ENCODE measurements around the gene PKD1L1.
"Not testable (repeated sequence)": the region's sequence is repeated elsewhere in the genome, so short reads cannot be mapped to it uniquely, and the experiment has no call there.

The PKD1L1 gene

DNA sequence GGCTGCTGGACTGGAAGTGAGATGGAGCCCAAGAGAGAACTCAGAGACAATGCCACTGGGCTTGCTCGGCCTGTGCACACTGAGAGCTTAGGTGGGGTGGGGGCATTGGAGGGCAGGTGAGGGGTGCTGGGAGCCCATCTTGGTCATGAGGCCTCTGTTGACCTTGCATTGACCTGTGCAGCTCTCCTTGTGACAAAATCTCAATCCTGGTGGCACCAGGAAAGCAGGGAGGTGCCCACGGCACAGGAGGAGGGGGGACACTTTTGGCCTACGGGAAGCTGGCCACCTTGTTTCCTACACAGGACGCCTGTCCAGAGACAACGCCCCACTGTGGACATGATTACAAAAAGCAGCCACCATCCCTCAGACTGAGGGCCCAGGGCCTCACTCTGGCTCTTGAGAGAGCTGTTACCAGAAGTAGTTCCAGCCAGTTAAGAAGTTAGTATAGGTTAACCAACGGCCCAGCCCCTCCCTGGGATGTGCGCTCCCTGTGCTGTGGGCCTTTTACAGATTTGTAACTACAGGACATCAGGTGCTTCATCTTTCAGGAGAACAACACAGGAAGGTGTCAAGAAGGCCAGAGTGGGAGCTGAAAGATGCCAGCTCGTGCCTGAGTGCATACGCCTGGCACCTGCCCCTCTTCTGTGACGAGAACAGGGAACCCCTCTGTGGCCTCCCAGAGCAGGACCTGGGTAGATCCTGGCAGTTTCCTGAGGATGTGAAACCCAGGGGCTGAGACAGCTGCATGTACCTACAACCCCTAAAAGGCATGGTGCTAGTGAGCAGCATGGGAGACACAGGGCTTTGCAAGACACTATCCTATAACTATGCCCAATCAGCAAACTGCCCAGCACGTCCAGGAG, 10.3 kb downstream of the PKD1L1 start:
- no peak for DNase-seq (ENCODE audit: low read depth in 2 of 2)

DNA sequence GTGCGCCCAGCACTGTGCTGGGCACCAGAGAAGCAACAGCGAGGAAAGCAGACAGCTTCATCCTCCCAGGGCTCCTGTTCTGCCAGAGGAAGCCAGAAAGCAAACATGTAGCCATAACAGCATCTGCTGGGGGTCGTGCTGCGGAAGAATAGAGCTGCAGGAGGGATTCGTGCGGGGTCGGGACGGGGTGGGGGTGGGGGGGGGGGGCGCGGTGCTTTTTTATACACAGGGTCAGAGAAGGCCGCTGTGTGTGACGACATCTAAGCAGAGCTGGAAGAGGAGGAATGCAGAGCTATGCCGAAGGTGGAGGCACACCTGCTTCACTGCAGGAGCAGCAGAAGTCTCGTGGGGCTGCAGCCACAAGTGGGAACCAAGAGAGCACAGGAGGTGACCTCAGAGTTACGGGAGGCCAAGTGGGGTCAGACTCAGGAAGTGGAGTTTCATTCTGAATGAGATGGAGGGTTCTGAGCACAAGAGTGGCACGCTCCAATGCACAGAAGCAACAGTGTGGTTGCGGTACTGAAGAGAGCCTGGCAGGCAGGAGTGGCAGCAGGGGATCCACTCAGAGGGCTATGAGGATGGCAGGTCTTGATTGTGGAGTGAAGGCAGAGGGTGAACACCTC, 11.1 kb downstream of the PKD1L1 start:
- DNase-seq (ENCODE audit: low read depth in 2 of 2), result no peak

DNA sequence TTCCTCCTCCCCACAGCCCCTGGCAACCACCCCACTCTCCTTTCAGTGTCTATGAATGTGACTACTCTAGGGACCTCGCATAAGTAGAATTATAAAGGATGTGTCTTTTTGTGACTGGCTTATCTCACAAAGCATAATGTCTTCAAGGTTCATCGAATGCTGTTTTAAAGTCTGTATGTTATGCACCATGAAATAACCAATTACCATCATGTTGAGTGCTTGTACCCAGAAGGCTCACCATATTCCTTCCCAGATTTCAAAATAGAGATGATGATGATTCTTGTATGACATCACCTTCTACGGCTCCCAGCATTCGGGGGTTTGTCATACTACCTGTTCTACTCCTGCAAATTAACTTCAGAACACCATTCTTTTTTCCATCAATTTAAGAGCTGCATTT, 11.9 kb downstream of the PKD1L1 start:
- no peak for DNase-seq (ENCODE audit: low read depth in 2 of 2)

DNA sequence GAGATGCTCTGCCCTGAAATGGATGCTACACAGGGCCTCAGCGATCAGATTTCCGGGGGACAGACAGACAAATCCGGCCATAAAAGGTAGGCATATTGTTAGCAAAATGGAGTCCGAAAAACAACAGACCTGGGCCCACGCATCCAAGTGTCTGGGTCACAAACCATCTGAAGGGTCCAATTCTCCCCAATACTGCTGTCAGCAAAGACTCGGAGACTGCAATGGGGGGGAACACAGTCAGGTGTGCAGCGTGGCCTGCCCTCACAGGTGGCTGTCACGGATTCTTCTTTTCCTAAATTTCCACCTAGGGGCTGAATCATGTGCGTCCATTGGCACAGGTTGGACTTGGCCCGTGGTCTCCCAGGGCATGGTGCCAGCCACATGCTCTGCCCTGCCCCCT, 12.9 kb downstream of the PKD1L1 start:
- no peak for DNase-seq (ENCODE audit: low read depth in 2 of 2)

DNA sequence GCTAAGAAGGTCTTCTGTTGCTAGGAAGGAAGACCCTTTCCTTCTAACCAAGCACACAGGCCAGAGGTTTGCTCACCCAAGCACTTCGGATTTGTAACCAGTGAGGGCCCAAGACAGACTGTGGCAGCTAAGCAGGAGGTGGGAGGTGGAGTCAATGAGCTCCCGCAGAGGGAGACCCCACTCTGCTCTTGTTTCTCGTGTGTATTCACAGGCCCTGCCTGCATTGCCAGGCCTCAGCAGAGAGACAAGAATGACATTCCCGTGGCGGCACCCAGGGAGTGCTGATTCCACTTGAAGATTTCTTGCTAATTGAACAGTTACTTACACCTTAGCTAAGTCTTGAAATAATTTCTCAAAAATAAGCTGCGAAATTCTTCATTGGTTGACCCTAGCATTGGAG, 13.4 kb downstream of the PKD1L1 start:
- DNase-seq (ENCODE audit: low read depth in 2 of 2), result no peak

DNA sequence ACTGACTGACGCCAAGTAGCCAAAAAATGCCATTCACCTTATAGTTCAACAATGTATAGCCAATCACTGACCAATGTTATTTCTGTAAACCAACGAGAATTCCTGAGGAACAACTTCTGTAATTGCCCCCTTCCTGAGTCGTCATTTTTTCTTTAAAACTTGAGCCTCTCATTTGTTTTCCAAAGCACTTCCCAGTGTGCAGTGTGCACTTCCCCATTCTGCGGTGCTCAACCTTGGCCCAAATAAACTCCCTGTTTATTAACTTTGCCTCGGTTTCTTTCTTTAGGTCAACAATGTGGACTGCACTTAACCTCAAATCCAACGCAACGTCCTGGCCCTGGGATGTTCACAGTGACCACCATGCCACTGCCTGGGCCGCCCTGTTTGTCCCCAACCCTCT, 15.1 kb downstream of the PKD1L1 start:
- no peak for DNase-seq (ENCODE audit: low read depth in 2 of 2)

DNA sequence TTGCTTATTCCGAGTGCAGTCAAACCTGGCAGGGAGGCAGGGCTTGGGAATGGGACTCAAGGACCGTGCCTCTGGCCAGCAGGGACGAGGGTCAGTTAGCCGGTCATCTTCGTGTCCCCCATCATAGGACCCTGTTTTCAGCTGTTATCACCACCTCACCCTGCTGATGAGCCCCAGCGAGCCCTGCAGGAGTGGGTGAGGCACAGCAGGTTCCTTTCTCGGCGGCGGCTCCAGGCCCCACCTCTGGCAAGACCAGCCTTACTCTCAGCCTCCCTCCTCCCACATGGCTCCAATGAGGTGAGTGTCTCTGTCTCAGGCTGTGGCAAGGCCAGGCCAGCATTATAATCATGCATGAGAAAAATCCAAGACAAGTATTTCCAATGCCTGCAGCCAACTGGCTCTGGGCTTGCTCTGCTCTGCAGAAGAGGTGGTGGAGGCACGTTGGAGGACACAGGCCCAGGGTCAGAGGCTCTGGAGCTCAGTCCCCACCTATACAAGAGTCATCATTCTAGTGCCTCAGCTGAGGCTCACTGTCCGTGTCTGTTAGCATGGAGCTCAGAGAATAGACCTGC, 15.7 kb downstream of the PKD1L1 start:
- no peak for DNase-seq (ENCODE audit: low read depth in 2 of 2)

DNA sequence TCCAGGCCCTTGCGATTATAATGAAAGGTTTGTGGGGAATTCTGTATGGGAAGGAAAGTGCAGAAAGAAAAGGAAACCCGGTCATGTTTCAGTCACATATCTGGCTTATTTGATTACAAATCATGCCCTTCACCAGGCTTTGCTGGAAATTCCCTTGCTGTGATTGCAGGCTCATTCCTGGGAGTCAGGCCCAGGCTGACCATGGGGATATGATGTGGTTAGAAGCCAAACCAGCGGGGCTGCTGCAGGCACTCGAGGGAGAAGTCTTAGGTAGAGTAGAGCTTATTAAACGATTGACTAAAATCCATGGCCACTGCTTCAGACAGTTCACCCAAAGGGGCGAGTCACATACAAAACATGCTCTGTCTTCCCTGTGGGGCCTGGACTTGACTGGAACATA, 16.2 kb downstream of the PKD1L1 start:
- DNase-seq (ENCODE audit: low read depth in 2 of 2), result no peak

DNA sequence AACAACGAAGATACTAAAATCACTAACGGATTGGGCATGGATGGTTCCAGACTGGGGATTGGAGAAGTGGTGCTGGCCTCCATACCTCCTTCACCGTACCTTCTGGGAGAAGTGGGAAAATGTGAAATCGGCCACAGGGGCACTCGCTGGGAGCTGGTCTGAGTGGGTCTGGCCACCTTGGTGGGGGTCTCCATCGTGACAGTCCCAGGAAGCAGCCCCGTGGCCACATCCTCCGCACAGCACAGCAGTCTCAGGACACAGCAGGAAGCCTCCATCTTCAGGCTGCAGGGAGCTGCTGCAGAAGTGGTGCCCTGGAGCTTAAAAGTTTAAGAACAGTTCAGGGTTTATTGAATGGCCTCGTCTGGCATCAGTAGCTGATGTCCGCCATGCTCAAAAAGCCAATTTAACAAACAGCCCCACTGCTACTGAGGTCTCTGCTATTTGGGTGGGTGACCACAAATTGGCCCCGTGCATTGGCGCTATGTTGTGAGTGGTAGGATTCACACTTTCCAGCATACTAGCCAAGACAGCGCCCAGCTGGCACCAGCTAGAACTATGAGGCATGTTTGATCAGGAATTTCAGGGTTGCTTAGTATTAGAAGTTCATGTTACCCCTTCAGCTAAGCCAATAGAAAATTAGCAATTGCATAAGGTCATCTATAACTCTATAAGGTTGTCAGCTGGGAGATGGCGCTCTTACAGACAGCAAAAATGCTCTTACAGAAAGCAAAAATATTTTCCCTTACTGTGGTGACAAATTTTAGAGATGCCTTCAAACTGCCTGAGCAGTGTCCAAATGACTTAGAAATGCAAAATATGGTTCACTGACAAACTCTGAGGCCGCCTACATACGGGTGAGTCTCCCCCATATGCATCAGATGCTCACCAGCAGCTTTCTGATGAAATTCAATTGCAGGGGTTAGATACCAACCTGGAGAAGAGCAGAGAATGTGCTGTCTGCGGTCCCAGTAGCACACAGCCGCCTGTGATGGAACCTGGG, 17.0 kb downstream of the PKD1L1 start:
- DNase-seq (ENCODE audit: low read depth in 2 of 2), result no peak

DNA sequence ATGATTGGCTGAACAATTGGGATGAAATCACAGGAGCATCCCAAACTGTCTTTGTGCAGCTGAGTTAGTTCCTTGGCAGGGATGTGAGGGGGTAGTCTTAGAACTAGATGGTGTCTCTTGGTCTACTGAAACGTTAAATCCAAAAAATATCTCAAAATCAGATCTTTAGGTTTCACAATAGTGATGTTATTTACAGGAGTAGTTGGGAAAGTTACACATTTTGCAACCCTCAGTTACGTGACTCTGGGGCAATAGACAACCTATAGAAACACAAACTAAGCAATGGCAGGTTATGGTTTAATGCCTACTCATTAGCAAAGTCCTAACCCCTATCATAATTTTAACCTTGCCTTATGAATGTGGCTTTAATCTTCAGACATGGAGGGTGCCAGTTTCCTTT, 24.0 kb downstream of the PKD1L1 start:
- no peak for DNase-seq (ENCODE audit: low read depth in 2 of 2)

DNA sequence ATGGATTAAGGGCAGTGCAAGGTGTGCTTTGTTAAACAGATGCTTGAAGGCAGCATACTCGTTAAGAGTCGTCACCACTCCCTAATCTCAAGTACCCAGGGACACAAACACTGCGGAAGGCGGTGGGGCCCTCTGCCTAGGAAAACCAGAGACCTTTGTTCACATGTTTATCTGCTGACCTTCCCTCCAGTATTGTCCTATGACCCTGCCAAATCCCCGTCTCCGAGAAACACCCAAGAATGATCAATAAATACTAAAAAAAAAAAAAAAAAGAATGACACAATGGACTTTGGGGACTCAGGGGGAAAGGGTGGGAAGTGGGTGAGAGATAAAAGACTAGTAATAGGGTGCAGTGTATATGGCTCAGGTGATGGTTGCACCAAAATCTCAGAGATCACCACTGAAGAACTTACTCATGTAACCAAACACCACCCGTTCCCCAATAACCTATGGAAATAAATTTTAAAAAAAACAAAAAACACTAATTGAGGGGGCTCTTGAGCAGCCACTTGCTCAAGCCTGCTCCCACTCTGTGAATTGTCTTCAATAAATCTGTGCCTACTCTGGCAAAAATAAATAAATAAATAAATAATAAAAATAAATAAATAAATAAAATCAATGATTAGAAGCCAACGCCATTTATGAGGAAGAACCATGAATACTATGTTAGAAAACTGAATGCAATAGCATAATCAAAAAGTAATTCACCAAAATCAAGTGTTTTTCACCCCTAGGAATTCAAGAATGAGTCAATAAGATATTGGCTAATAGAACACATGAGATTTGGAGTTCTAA, 25.0 kb downstream of the PKD1L1 start:
- not testable (repeated sequence) for DNase-seq (ENCODE audit: low read depth in 2 of 2)

DNA sequence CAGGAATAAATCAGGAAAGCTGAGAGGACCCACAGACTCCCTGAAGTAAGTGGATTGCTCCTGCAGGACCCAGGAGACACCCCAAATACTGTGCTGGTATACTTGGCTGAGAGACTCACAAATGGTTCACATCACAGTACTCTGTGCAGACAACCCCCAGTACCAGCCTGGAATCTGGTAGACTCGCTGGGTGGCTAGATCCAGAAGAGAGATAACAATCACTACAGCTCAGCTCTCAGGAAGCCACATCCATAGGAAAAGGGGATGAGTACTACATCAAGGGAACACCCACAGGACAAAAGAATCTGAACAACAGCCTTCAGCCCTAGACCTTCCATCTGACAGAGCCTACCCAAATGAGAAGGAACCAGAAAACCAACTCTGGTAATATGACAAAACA, 31.8 kb downstream of the PKD1L1 start:
- DNase-seq (ENCODE audit: low read depth in 2 of 2), result not testable (repeated sequence)

DNA sequence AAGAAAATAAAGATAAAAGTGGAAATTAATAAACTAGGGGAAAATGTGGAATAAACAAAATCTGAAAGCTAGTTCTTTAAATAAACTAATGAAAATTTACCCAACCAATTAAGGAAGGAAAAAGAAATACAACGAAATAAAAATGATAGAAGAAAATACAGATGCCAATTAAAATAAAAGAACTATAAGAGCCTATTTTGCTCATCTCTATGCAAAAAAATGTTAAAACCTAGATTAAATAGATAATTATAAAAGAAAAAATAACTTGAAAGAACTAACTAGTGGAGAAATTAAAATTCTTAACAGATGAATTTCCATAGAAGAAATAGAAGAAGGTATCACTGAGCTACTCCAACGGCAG, 32.7 kb downstream of the PKD1L1 start:
- DNase-seq (ENCODE audit: low read depth in 2 of 2), result no peak

DNA sequence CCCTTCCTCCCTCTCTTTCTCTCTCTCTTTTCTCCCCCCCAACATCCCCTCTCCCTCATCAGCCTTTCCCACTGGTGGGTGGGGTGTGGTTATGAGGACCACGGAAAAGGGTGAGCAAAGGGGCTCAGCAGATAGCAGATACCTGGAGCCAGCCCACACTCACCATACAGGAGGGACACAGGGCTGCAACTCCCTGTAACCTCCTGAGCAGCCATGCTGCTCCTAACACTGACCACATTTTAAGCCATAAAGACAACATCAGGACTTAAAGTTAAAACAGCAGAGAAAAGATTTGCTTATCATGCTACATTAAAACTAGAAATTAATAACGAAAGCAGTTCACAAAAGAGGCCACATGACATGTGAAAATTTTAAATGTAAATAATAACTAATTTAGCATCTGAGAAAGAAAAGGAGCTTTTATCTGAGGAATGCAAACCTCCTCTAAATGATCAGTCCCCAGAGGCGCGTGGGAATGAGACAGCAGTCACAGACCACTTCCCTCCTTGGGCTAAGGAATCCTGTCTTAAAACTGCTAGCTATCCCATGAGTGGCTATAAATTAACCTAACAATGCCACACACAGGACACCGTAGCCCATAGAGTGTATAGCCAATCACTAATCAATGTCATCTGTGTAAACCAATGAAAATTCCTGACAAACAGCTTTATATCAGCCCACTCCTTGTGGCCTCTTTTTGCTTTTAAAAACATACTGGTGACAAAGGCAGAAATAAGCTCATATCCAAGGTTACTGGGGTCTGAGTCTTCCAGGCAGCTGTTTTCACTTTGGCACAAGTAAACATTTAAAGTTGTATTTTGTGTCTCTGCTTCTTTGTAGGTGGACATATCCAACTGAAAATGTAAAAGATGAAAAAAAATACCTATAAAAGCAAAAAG, 33.3 kb downstream of the PKD1L1 start:
- DNase-seq (ENCODE audit: low read depth in 2 of 2), result no peak

DNA sequence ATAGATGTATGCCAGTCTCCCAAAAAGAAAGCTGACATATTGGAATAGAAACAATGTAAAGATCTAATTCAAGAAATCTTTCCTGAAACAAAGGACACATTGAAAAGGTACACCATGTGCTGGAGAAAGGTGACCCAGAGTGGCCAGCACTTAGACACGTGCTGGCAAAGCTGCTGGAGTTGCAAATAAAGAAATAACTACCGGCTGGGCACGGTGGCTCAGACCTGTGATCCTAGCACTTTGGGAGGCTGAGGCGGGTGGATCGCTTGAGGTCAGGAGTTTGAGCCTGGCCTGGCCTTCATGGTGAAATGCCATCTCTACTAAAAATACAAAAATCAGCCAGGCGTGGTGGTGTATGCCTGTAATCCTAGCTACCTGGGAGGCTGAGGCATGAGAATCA, 35.9 kb downstream of the PKD1L1 start:
- no peak for DNase-seq (ENCODE audit: low read depth in 2 of 2)

DNA sequence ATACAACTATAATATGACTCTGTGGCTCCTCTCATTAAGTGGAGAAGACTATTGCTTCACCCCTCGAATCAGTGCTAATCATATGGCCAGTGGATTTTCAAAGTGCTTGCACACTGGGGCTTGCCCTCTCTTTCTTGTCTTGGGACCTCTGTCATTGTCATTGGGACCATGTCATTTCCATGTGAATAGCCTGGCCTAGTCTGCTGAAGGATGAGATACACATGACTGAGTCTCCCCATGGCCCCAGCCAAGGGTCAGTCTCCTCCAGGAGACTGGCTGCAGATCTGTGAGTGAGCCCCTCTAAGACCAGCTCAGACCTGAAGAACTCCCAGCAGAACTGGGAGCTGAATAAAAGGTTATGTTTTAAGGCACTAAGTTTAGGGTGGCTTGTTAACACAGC, 39.5 kb downstream of the PKD1L1 start:
- DNase-seq (ENCODE audit: low read depth in 2 of 2), result no peak

DNA sequence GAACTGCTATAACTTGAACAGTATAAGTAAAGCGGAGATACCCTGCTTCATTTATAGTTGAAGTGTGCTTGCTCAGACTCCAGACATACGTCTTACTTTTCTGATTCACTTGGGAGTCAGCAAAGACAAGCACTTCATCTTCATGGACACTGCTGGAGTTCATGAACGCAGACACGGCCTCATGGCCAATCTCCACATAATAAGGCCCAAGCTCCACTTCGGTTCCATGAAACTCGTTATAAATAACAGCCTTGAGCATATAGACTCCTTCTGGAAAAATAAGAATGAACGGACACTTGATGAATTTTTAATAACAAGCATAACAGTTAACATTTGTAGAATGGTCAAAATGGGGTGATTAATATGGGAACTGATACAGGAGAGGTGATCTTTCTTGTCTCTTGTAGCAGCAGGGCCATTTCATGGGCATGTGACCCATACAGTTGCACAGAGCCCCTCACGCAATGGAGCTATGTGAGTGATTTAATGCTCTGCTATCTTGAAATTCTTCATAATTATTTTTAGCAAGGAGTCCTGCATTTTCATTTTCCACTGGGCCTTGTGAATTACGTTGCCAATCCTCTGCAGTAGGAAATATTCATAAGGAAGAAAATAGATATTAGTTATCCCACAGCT, 40.2 kb downstream of the PKD1L1 start:
- no peak for DNase-seq (ENCODE audit: low read depth in 2 of 2)

DNA sequence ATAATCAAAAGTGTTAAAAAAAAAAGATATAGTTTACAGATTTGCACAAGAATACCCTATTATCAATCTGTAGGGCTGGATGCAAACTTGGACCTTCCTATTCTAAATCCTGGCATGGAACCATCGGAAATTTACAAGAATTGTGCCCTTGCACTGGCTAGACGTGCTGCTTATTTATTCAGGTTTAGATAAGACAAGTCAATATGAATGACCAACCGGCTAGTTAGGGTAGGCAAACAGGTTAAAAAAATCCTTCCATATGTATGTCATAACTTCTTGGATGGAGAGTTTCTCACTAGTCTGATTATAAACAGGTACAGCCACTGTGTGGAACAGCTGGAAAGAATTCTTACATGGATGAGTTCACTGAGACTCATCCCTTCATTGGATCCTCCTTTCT, 41.4 kb downstream of the PKD1L1 start:
- no peak for DNase-seq (ENCODE audit: low read depth in 2 of 2)

DNA sequence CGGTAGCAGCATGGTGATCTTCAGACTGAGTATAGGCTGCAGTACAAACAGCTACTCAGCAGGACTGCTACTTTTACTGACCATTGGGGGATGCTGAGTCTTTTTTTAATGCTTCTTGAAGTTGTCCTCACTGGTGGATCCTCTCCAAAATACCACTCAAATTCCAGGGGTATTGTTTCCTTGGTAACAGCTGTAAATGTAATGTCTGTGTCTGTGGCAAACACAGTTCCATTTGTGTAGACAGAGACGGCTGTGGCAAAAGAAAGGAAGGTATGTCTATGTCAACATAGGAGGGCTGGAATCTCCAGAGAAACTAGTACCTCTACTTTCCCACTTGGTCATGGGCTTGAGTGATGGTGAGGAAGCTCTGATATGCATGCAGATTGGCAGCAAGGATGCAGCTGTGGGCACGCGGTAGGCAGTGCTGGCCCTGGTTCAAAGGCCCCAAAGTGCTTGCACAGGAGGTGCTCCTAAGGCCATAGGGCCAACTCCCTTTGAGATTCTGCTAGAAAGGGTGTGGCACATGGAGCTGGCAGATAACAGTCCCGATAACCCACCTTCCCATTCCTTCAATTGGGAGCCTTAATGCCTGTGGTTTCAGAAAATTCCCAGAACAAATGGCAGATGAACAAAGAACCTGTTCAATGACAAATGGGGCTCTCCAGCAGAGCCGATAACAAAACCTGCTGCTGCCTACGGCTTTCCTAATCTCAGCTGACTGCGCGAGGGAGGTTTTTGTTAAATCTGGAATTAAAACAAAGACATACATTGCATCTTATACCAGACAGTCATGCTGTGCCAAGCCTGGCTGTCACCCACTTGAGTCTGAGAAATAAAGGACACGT, 43.0 kb downstream of the PKD1L1 start:
- no peak for DNase-seq (ENCODE audit: low read depth in 2 of 2)
